NCI-H510A (cell line): Measurements from ENCODE around the gene DNAH14.
"Not testable (repeated sequence)": the region's sequence is repeated elsewhere in the genome, so short reads cannot be mapped to it uniquely, and the experiment has no call there.

Experiments
- DNase-seq: peaks from one replicate; lab custom pipeline; 2025; lab: John Stamatoyannopoulos, UW

Gene DNAH14

GRCh38 chr1:224921354-224921753 is 8.1 kb upstream of the DNAH14 start:
- no peak for DNase-seq

DNA sequence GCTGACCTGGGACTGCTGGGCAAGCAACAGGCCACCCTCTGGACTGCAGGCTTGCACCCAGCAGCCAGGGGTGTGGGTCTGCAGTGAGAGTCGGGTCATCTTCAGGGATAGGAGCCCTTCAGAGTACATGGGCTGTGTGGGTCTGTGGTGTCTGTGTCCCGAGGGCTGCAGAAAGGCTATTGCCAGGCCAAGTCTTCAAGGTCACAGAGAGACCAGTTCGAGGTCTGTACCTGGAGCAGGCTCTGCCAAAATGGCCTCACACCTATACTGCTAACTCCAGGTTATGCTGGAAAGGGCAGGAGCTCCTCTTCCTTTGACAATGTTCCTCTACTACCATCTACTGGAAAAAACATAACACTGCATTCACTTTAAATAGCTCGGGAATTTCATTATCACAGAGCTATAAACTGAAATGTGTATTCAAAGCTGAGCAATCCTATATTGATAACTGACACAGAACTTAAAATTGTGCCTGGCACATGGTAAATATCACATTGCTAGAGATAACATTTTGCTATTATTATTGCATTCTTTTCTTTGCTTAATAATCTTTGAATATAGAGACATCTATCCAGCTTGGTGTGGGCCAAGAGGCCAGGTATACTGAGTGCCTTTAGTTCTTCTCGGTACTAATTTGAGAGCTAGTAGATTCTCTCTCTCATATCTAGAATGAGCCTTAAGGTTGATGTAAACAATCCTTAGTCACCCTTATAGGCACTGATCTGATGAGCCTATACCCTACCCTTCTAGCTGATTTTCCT is 6.9 kb upstream of the DNAH14 start:
- DNase-seq, result peak; percentile 33

DNA sequence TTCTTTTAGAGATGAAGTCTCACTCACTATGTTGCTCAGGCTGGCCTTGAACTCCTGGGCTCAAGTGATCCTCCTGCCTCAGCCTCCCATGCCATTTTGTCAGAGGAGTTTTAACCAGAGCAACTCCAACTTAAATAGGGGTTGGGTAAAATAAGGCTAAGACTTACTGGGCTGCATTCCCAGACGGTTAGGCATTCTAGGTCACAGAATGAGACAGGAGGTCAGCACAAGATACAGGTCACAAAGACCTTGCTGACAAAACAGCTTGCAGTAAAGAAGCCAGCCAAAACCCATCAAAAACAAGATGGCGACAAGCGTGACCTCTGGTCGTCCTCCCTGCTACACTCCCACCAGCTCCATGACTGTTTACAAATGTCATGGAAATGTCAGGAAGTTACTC is 5.7 kb upstream of the DNAH14 start:
- no peak for DNase-seq

DNA sequence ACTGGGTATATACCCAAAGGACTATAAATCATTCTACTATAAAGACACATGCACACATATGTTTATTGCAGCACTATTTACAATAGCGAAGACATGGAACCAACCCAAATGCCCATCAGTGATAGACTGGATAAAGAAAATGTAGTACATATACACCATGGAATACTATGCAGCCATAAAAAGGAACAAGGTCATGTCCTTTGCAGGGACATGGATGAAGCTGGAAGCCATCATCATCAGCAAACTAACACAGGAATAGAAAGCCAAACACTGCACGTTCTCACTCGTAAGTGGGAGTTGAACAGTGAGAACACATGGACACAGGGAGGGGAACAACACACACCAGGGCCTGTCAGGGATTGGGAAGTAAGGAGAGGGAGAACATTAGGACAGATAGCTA is 1.8 kb upstream of the DNAH14 start:
- not testable (repeated sequence) for DNase-seq

DNA sequence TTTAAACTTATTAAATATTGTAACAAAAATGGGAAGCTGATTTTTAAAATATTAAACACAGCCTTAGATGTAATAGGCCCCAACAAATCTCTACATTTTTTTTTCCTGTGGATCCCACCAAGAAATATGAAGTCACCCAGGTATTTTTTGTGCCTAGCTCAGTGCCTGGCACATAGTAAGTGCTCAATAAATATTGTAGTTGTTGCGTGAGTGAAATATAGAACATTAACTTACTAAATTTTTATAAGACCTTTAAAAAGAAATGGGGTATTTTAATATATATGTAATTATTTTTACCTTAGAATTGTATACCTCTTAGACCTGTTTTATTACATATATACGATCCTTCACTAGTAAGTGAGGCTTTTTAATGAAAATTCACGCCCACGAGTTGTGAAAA is 569 bp upstream of the DNAH14 start:
- DNase-seq, result no peak

DNA sequence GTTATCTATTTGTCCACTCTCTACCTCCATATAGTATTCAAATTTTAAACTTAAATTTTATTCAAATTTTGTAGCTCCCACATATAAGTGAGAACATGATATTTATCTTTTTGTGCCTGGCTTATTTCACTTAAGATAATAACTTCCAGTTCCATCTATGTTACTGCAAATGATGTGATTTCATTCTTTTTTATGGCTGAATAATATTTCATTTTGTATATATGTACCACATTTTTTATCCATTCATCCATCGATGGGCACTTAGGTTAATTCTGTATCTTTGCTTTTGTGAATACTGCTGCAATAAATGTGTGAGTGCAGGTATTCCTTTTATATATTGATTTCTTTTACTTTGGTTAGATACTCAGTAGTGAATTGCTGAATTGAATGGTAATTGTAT is 2.1 kb downstream of the DNAH14 start:
- no peak for DNase-seq

DNA sequence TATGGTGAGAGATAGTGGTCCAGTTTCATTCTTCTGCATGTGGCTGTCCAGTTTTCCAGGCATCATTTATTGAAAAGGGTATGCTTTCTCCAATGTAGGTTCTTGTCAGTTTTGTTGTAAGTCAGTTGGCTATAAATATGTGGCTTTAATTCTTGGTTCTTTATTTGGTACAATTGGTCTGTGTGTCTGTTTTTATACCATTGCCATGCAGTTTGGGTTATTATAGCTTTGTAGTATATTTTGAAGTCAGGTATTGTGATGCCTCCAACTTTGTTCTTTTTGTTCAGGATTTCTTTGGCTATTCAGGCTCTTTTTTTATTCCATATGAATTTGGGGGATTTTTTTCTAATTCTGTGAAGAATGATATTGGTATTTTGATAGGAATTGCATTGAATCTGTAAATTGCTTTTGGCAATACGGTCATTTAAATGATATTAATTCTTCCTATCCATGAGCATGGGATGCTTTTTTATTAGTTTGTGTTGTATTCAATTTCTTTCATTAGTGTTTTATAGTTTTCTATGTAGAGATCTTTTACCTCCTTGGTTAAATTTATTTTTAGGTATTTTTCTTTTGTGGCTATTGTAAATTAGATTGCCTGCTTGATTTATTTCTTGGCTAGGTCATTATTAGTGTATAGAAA is 3.3 kb downstream of the DNAH14 start:
- DNase-seq, result no peak

GRCh38 chr1:224933584-224933983 is 4.1 kb downstream of the DNAH14 start:
- no peak for DNase-seq

DNA sequence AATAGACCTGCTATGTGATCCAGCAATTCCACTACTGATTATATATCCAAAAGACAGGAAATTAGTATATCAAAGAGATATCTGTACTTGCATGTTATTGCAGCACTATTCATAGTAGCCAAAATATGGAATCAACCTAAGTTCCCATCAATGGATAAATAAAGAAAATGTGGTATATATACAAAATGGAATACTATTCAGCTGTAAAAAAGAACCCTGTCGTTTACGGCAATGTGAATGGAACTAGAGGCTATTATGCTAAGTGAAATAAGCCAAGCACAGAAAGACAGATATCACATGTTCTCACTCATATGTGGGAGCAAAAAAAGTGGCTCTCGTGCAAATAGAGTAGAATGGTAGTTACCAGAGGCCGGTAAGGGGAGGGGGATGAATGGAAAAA is 9.2 kb downstream of the DNAH14 start:
- no peak for DNase-seq

GRCh38 chr1:224939844-224940425 is 10.5 kb downstream of the DNAH14 start:
- no peak for DNase-seq

- DNase-seq, result not testable (repeated sequence)
These were observed 11.3 kb downstream of the DNAH14 start for GRCh38 chr1:224940735-224941134.

GRCh38 chr1:224945651-224946348 is 16.3 kb downstream of the DNAH14 start:
- DNase-seq, result not testable (repeated sequence)

DNA sequence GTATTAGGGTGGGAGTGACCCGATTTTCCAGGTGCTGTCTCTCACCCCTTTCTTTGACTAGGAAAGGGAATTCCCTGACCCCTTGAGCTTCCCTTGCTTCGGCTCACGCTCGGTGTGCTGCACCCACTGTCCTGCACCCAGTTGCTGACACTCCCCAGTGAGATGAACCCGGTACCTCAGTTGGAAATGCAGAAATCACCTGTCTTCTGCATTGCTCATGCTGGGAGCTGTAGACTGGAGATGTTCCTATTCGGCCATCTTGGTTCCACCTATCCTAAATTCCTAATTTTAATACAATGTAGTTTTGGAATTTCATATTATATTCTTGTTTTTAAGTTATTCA is 16.8 kb downstream of the DNAH14 start:
- DNase-seq, result not testable (repeated sequence)

DNA sequence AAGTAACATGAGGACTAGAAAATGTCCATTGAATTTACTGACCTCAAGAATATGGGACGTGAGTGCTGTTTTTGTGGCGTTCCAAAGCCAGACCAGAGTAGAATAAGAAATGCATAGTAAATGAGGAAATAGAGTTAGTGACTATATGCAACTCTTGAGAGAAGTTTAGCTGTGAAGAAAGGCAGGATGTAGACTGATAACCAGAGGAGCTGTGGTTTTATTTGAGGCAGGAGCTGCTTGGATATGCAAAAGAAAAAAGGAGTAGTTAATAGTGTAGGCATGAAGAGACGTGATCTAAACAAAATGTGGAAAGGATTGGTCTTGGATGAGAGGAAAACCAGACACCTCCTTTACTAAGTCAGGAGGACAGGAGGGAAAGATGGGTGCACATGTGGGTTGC is 28.2 kb downstream of the DNAH14 start:
- DNase-seq, result no peak

GRCh38 chr1:224958490-224958889 is 29.0 kb downstream of the DNAH14 start:
- DNase-seq, result no peak

DNA sequence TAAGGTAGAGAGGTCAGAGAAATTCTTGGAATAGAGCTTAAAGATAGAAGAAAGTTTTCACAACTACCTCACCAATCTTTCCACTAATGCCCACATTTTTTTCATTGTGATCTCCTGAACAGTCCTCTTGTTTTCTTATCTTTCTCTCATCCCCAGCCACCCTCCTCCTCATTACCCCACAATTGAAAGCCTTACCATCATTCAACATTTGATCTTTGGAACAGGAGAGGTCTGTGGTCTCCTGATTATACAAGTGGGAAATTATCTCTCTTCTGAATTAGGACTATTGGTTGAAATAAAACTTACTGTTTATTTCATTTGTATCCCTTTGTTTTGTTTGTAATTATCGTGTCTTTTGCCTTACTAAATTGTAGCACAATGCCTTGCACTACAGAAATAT is 29.6 kb downstream of the DNAH14 start:
- no peak for DNase-seq

- DNase-seq, result no peak
These were observed 30.2 kb downstream of the DNAH14 start for GRCh38 chr1:224959656-224960055.

DNA sequence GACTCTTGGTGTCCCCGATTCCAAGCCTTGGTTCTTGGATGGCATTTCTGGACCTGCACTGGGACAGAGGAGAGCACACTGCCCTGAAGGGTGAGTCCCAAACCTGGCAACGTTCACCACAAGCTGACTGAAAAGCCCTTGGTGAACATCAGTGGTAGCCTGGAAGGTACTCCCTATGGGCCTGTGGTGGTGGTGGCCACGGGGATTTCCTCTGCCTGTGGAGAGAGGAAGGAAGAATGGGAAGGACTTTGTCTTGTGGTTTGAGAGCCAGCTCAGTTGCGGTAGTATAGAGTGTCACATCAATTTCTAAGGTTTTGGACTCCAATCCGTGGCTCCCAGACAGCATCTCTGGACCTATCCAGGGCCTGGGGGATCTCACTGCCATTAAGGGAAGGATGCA is 50.7 kb downstream of the DNAH14 start:
- DNase-seq, result no peak

DNA sequence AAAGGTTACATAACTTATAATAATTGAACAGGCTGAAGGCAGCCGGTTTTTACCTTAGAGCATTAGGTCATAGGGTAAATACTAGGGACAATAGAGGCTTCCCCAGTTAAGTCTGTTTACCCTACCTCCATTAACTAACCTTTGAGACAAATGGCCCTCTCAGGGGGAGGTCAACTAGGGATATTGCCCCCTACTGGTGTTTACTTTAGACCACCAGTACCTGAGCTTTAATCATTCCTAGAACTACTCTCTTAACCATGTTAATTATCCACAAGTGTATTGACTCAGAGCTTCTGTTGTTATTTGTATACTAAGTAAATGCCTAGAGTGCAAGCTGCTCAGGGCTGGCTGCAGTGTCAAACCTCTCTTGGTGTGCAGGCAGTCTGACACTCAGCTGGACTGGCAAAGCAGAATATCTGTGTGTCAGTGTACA is 52.5 kb downstream of the DNAH14 start:
- not testable (repeated sequence) for DNase-seq

- no peak for DNase-seq
These were observed 58.6 kb downstream of the DNAH14 start for GRCh38 chr1:224988042-224988441.

GRCh38 chr1:224989615-224990014 is 60.1 kb downstream of the DNAH14 start:
- no peak for DNase-seq

GRCh38 chr1:224991550-224991949 is 62.1 kb downstream of the DNAH14 start:
- not testable (repeated sequence) for DNase-seq

GRCh38 chr1:224995602-224996001 is 66.1 kb downstream of the DNAH14 start:
- DNase-seq, result no peak
